Activated CD8-positive, alpha-beta memory T cell treated with anti-CD3 and anti-CD28 coated beads for 1 hour (primary cell): ENCODE measurements around the gene TAX1BP3.

Experiments
- DNase-seq, 2 donors: peaks; one replicate each; pipeline ENCODE4 v3.0.0-alpha.2; 2020; ENCODE audit warnings: low read depth in 1 of 2; ENCODE audit errors: extremely low read depth in 1 of 2

TAX1BP3 gene

DNA sequence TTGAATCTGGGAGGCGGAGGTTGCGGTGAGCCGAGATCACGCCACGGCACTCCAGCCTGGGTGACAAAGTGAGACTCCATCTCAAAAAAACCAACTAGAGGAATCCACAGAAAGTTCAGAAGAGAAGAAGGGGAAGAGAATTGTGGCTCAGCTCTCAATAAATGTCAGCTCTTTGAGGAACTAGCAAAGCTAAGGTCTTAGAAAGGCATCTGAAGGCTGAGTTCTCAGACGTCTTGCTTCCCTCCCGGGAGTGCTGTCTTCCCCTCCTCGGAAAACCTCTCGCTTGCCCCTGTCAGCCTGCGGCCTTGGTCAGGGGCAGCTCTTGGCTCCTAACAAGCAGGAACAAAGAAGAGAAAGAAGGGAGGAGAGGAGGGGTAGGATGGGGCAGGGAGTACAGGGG, 37.6 kb downstream of the TAX1BP3 start:
- no peak for DNase-seq

DNA sequence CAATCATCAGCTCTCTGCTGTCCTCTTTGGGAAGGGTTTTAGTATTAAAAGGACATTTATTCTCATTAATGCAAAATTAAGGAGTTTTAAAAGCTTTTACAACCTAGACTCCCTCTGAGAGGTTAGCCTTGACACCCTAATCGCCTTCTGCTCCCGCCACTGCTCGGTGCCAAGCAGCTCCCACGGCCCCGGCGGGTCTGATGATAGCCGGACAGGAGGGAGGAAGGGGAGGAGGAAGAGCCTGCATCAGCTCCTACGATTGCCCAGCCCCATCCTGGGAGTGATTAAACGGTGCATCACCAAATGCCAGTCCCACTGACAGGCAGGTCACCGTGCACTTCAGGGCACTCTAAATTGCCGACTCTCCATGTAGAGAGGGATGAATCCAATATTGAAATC, 40.6 kb downstream of the TAX1BP3 start:
- no peak for DNase-seq

DNA sequence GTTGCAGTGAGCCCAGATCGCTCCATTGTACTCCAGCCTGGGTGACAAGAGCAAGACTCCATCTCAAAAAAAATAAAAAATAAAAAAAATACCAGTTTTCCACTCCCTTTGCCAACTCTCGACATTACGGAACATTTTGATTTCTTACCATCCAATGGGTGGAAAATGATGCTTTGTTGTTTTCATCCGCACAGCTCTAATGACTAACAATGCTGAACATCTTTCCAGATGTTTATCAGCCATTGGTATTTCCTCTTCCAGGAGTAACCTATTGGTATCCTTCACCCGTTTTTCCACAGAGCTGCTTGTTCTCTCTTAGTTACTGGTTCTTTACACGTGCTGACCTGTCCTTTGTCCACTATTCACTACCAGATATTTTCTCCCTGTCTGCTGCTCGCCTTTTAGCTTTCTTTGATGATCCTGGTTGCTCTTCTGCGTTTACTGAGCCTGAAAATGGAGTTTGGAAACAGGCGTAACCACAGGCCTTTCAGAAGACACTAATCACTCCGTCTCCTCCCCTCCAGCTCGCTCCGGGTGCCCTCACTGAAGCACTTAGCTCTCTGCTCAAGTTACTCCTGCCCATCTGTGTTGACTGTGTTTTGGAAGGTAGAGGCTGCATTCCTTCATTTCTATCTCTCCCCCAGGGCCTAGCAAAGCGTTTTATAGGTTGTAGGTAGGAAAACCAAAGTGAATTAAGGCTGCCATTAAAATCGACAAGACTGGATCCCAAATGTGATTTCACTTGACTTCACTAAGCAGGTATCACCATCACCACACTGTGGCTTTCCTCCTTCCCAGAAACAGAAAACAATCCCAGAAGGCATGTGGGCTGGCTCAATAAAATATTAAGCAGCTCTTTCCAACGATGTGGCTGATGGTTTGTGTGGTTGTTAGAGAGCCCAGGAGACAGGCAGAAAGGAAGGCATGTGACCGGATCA, 41.3 kb downstream of the TAX1BP3 start:
- no peak for DNase-seq

DNA sequence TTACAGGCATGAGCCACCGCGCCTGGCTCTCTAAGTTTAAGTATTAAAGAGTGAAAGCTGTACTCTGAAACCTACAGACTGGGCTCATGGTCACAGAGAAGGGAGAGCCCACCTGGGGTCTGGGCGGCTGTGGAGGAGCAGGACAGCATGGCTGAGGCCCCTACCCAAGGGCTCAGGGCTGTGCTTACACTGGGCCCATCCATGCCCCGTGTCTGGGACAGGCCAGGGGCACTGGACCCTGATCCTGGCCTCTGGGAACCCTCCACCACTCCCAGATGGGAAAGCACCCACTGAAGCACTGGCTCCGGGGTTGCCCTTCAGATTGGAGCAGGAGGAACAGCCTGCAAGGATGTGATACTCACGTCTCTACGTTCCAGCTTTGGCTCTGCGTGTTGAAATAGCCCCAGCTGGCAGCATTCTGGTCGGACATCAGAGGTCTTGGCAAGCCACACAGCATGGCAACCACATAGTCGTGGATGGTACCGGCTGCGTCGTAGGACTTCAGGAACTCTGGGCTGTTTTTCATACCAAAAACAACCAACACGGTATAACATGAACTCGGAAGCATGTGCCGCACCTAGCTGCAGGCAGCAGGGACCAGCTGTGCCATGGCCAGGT, 45.3 kb downstream of the TAX1BP3 start:
- no peak for DNase-seq

DNA sequence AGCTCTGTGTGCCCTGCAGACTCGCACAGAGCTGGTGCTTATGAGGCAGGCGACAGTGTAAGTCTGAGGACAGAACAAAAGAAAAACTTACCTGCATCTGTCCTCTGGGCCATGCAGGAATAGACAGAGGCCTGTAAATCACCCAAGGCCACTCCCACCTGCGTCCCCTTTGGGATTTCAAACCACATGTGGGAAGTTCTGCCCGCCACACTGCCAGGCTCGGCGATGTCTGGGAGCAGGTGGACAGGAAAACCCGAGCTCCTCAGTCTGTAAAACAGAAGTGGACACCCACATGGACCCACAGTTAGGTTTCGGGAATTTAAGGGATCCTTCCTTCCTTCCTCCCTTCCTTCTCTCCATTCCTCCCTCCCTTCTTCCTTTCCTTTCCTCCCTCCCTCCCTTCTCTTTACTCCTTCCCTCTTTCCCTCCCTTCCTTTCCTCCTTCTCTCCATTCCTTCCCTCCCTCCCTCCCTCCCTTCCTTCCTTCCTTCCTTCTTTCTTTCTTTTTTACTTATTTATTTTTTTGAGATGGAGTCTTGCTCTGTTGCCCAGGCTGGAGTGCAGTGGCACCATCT, 47.1 kb downstream of the TAX1BP3 start:
- no peak for DNase-seq

DNA sequence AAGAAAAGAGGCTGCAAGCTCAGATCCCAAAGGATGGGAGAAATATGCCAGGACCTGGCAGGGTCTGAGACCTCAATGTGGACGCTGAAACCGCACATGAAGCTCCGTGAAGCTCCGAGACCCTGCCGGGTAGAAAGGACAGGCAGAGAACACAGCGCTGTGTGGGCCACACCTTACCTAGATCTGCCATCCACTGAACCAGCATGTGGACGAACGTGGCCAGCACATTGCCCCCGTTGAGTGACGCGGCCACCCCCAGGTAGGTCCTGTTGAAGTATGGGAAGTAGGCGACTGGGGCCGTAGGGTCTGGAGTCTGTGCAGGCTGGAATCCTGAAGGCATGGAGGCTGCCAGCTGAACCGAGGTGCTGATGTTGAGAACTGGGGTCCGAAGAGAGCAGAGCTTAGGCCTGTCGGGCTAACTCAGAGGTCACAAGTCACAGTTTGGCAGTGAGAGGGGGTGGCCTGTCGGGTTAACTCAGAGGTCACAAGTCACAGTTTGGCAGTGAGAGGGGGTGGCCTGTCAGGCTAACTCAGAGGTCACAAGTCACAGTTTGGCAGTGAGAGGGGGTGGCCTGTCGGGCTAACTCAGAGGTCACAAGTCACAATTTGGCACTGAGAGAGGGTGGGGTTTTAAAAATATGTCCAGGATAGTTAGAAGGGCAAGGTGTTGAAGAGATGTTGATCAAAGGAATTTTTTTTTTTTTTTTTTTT, 53.1 kb downstream of the TAX1BP3 start:
- no peak for DNase-seq

GRCh38 chr17:3613124-3613523, 55.3 kb downstream of the TAX1BP3 start:
- no peak for DNase-seq
